Erythroblast (primary cell): ENCODE measurements around the gene UBR3.
"Not testable (repeated sequence)": the region's sequence is repeated elsewhere in the genome, so short reads cannot be mapped to it uniquely, and the experiment has no call there.

Source experiments
- DNase-seq, 2 experiments: peaks; one replicate each; lab custom pipeline; 2025; lab: John Stamatoyannopoulos, UW
- GATA1 ChIP-seq: IDR thresholded peaks from 2 replicates; pipeline ENCODE4 v1.6.1; 2011; ENCODE audit warnings: low read depth, mild to moderate bottlenecking, control low read depth, low read length, moderate library complexity
- POLR2A ChIP-seq: IDR thresholded peaks from 2 replicates; pipeline ENCODE4 v1.6.1; 2011; ENCODE audit warnings: mild to moderate bottlenecking, low read length

Gene UBR3

DNA sequence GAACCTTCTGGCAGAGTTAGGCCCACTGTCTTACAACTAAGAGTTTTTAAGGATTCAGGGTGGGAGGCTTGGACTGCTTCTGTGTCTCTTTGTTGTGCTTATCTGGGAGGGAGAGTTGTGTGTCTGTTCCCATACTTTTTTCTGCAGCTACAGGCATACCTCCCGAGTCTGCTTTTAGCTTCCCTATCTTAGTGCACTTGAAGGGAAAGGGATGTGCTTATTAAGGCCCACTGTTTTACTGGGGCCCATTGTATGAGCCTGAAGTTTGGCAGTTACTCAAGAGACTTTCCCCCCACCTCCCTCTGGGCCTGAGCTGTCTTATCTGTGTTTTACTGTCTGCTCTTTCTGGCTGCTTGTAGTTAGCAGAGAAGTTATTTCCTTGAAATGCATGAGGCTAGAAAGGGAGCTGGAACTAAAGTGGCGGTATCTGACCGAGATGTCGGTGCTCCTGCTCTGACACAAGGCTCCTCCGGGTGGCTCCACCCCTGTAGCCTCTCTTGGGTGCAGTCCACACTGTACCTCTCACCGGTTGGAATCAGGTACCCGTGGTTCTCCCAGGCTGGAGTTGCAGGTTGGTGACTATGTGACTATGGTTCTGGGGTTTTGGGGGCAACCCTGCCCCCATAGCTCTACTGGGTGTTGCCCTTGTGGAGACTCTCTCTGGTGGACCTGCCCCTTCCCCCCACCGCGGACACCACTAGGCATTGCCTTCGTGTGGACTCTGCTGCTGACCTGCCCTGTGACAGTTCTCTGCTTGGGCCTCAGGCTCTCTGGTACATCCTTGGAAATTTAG lies 12.9 kb downstream of the UBR3 start:
- TF ChIP-seq GATA1 (no peak), POLR2A (peak; percentile 62)
- DNase-seq: peak; percentile 86 to 93

DNA sequence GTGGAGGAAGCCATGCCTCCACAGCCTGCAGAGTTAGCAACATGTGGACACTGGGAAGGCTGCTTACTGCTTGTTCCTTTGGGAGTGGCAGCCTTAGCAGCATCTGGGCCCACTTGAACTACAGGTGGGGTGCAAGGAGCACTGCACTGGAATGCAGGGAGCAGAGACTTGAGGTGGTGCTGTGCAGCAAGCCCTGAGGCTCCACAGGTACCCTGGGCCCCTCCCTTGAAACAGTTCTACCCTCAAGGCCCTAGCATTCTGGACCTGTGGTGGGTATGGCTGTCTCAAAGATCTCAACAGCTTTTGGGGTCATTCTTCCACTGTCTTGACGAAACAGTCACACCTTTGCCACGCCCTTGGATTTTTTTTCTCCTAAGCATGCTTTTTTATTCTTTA lies 13.5 kb downstream of the UBR3 start:
- no peak for DNase-seq
- TF ChIP-seq POLR2A (no peak), GATA1 (no peak)

DNA sequence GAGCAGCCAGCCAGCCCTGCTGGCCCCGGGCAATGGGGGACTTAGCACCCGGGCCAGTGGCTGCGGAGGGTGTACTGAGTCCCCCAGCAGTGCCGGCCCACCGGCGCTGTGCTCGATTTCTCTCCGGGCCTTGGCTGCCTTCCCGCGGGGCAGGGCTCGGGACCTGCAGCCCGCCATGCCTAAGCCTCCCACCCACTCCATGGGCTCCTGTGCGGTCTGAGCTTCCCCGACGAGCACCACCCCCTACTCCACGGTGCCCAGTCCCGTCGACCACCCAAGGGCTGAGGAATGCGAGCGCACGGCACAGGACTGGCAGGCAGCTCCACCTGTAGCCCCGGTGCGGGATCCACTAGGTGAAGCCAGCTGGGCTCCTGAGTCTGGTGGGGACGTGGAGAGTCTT lies 14.4 kb downstream of the UBR3 start:
- not testable (repeated sequence) for DNase-seq

DNA sequence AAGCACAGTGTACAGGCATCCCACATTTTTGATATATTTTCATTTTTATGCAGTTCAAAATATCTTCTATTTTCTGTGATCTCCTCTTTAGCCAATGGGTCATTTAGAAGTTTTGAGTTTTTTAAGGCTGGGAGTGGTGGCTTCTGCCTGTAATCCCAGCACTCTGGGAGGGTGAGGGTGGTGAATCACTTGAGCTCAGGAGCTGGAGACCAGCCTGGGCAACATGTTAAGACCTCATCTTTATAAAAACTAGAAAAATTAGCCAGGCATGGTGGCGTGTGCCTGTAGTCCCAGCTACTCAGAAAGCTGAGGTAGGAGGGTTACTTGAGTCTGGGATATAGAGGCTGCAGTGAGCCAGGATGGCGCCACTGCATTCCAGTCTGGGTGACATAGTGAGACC lies 17.8 kb downstream of the UBR3 start:
- DNase-seq: no peak

DNA sequence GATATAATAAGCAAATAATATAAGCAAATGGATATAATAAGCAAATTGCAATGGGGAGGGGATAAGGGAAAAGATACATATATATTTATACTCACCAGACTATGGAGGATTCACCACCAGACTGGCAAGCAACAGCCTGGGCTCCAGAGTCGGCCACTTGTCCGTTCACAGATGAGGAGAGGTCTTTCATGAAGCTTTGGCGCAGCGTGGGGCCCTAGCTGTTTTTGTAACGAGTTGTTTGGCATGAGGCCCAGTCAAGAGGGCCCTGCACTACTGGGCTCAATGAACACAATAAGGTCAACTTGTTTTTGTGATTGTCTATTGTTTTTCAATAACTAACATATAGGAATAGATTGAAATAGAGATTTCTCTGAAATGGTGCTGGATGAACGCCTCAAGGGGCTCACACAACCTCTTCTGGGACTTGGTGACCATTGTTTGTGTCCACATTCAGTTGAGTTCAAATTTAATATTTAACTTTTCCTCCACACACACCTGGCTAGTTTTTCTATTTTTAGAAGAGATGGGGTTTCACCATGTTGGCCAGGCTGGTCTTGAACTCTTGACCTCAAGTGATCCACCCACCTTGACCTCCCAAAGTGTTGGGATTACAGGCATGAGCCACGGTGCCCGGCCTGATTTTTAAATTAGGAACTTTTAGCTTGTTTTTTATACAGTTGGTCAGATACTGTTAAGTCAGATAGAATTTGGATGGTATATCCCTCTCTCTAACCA lies 21.9 kb downstream of the UBR3 start:
- not testable (repeated sequence) for DNase-seq

More for the DNA sequence above, 17.8 kb downstream of the UBR3 start:
- TF ChIP-seq GATA1: no peak
- TF ChIP-seq POLR2A: no peak

DNA sequence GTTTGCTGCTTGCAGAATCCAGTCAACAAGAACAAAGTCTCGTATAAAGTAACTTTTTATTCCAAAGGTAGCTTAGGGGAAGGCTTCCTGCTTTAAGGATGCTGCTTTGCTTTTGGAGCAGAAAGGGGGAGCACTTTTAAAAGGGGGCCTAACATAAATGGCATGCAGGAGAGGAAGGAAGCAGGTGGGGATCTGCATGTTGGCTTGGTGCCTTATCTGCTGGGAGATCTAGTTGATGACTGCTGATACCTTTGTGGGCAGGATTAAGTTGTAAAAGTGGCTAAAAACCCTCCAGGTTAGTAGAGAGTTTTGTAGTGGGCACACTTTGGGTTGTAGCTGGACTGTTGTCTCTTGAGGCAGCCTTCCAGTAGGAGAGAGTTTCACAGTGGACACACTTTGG lies 22.5 kb downstream of the UBR3 start:
- DNase-seq: no peak
- TF ChIP-seq POLR2A: no peak

DNA sequence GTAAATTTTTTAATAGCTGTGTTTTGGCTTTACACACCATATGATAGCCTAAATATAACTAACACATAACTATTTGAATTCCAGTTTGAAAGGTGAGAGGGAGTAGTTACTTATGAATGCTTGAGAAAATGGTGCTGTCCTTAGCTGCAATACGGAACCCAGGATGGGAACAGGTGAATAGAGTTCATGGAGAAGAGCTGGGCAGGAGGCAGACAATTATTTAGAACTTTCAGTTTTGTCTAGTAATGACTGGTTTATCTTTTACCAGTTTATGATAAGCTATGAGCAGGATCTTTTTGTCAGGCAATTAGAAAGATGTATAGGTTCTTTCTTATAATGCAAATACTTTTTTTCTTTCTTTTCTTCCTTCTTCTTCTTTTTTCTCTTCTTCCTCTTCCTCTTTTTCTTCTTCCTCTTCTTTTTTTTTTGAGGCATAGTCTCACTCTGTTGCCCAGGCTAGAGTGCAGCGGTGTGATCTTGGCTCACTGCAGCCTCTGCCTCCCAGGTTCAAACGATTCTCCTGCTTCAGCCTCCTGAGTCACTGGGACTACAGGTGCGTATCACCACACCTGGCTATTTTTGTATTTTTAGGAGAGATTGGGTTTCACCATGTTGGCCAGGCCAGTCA lies 25.9 kb downstream of the UBR3 start:
- DNase-seq: peak in 1 of 2 experiments; percentile 19
- TF ChIP-seq POLR2A: no peak
- no peak for TF ChIP-seq GATA1

DNA sequence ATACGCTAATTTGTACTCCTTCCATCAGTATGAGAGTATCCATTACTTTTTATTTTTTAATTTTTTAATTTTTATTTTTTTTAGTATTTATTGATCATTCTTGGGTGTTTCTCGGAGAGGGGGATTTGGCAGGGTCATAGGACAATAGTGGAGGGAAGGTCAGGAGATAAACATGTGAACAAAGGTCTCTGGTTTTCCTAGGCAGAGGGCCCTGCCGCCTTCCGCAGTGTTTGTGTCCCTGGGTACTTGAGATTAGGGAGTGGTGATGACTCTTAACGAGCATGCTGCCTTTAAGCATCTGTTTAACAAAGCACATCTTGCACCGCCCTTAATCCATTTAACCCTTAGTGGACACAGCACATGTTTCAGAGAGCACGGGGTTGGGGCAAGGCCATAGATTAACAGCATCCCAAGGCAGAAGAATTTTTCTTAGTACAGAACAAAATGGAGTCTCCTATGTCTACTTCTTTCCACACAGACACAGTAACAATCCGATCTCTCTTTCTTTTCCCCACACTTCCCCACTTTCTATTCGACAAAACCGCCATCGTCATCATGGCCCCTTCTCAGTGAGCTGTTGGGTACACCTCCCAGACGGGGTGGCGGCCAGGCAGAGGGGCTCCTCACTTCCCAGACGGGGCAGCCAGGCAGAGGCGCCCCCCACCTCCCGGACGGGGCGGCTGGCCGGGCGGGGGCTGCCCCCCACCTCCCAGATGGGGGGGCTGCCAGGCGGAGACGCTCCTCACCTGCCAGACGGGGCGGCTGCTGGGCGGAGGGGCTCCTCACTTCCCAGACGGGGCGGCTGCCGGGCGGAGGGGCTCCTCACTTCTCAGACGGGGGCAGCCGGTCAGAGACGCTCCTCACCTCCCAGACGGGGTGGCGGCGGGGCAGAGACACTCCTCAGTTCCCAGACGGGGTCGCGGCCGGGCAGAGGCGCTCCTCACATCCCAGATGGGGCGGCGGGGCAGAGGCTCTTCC lies 28.3 kb downstream of the UBR3 start:
- not testable (repeated sequence) for DNase-seq

DNA sequence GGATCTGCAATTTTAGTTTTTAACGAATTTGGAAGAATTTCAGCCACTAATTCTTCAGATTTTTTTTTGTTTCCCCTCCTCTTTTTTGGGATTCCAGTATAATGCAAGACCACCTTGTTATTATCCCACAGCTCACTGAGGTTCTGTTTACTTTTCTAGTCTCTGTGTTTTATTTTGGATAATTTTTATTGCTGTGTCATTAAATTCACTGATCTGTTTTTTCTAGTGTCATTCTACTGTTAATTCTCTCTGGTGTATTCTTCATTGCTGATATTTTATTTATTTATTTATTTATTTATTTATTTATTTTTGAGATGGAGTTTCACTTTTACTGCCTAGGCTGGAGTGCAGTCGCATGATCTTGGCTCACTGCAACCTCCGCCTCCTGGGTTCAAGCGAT lies 32.2 kb downstream of the UBR3 start:
- TF ChIP-seq GATA1 (no peak), POLR2A (no peak)
- DNase-seq: no peak

DNA sequence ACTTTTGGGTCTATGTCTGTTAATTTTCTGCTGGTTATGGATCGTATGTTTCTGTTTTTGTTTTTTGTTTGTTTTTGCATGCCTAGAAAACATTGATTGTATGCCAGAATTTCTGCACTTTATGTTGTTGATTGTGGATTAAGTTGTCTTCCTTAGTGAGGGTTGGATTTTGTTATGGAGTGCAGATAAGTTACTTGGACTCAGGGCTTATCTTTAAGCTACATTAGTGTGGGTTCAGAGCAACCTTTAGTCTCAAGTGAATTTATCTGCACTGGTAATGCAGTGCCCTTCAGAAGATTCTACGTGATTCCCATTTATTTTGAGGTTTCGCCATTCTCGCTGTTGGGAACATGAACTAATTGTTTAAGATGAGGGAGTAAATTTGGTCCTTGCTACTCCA lies 32.9 kb downstream of the UBR3 start:
- DNase-seq: peak; percentile 25 to 51
- TF ChIP-seq POLR2A: no peak
- TF ChIP-seq GATA1: no peak

DNA sequence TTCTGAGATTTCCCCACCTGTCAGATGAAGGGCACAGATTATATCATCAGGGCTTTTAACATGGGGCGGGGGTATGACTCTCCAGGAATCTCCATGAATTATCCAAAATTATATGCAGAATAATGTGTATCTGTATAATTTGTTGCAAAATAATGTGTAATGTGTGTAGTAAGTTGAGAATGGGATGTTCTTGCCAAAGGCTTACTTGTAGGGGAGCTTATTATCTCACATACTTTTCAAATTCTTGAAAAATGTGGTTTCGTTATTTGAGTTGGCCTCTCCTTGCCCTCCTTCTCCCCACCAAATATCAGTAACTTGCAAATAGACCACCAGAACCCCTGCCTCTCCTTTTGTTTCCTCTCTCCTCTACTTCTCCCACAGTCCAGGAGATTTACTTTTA lies 35.6 kb downstream of the UBR3 start:
- no peak for DNase-seq
- TF ChIP-seq GATA1 (no peak), POLR2A (no peak)

DNA sequence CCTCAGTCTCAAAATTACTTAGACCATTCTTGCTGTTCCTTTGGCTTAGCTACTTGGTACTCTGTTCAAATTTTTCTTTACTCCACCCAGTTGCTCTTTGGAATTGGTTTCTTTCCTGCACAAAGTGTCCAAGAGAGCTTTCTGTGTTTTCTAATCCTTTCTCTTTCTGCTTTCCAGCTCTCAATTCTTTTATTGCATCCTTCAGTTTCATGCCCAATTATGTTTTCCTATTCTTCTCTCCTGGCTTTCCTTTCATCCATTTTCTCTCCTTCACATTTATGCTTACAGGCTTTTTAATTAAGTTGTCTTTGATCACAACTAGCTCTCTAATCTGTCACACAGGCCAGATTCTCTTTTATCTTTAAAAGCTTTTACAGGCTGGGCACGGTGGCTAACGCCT lies 38.2 kb downstream of the UBR3 start:
- DNase-seq: no peak
- TF ChIP-seq POLR2A (no peak), GATA1 (no peak)

DNA sequence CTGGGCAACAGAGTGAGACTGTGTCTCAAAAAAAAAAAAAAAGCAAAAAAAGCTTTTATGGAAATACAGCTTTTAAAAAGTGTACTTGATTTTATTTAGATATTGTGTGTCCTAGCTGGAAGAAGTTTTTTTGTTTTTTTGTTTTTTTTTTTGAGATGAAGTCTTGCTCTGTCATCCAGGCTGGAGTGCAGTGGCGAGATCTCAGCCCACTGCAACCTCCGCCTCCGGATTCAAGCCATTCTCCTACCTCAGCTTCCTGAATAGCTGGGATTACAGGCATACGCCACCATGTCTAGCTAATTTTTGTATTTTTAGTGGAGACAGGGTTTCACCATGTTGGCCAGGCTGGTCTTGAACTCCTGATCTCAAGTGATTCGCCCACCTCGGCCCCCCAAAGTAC lies 39.0 kb downstream of the UBR3 start:
- not testable (repeated sequence) for DNase-seq

DNA sequence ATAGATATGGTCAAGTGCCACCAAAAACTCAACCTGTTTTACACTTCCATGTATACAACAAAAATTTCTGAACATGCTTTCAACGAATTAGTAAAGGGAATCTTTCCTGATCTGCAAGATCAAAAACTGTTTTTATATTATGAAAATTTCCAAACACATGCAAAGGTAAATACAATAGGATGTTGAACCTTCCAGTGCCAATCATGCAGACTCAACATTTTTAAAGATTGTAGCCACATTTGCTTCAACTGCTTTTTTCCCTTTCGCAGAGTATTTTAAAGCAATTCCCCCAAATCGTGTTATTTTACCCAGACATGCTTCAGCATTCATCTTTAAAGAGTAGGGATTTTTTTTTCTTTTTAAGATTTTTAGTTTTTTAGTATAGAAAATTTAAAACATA lies 40.3 kb downstream of the UBR3 start:
- no peak for DNase-seq
- no peak for TF ChIP-seq GATA1
- no peak for TF ChIP-seq POLR2A
